AML-193 (cell line): ENCODE data around the gene CNNM1.
A peak's percentile ranks its signal among the peaks of the same experiment; 100 is the strongest.

Source experiments
- DNase-seq, 2 experiments: peaks; one replicate each; lab custom pipeline; 2025; lab: John Stamatoyannopoulos, UW

The CNNM1 gene

GRCh38 chr10:99329304-99329553 lies at the start of gene CNNM1:
Gene CNNM1 (plus strand): TSS chr10:99329356. CDS start chr10:99329388, 32 bp downstream.
- peak in 1 of 2 experiments; percentile 3 for DNase-seq

GRCh38 chr10:99279626-99280111 lies 49.5 kb upstream of the CNNM1 start:
- no peak for DNase-seq

GRCh38 chr10:99280472-99280871 lies 48.7 kb upstream of the CNNM1 start:
- DNase-seq, result no peak

GRCh38 chr10:99285881-99286280 lies 43.3 kb upstream of the CNNM1 start:
- no peak for DNase-seq

GRCh38 chr10:99290306-99290705 lies 38.9 kb upstream of the CNNM1 start:
- no peak for DNase-seq

GRCh38 chr10:99292159-99292558 lies 37.0 kb upstream of the CNNM1 start:
- DNase-seq, result no peak

GRCh38 chr10:99296605-99297004 lies 32.6 kb upstream of the CNNM1 start:
- no peak for DNase-seq

GRCh38 chr10:99297033-99297432 lies 32.1 kb upstream of the CNNM1 start:
- no peak for DNase-seq

- DNase-seq, result no peak
These were observed 25.0 kb upstream of the CNNM1 start for GRCh38 chr10:99303899-99304861.

GRCh38 chr10:99304862-99305229 lies 24.3 kb upstream of the CNNM1 start:
- no peak for DNase-seq

GRCh38 chr10:99312501-99312900 lies 16.7 kb upstream of the CNNM1 start:
- no peak for DNase-seq

GRCh38 chr10:99315853-99316252 lies 13.3 kb upstream of the CNNM1 start:
- DNase-seq, result no peak

- DNase-seq, result no peak
These were observed 12.8 kb upstream of the CNNM1 start for GRCh38 chr10:99316374-99316773.

GRCh38 chr10:99318048-99318447 lies 11.1 kb upstream of the CNNM1 start:
- no peak for DNase-seq

- DNase-seq, result no peak
These were observed 10.7 kb upstream of the CNNM1 start for GRCh38 chr10:99318475-99318874.

- DNase-seq, result no peak
These were observed 3.9 kb upstream of the CNNM1 start for GRCh38 chr10:99325281-99325680.

GRCh38 chr10:99326871-99327270 lies 2.3 kb upstream of the CNNM1 start:
- no peak for DNase-seq

GRCh38 chr10:99328579-99329303 lies 415 bp upstream of the CNNM1 start:
- DNase-seq, result no peak

- no peak for DNase-seq
These were observed 594 bp downstream of the CNNM1 start for GRCh38 chr10:99329554-99330346.

- DNase-seq, result no peak
These were observed 1.3 kb downstream of the CNNM1 start for GRCh38 chr10:99330347-99330924.

GRCh38 chr10:99331207-99331803 lies 2.1 kb downstream of the CNNM1 start:
- no peak for DNase-seq
